ENCODE measurements around the gene NLRP13.
"Not testable (repeated sequence)": the region's sequence is repeated elsewhere in the genome, so short reads cannot be mapped to it uniquely, and the experiment has no call there.

- TF ChIP-seq CTCF (conservative IDR thresholded peaks at IDR 0.05; ENCODE audit: low read depth in 2 of 2); REST (IDR thresholded peaks at IDR 0.05; ENCODE audit: unreplicated experiment): not testable (repeated sequence)
Observed at GRCh38 chr19:55950566-55950965, 18.4 kb upstream of the NLRP13 start.
